ENCODE measurements around the gene TREH.

TREH gene

DNA sequence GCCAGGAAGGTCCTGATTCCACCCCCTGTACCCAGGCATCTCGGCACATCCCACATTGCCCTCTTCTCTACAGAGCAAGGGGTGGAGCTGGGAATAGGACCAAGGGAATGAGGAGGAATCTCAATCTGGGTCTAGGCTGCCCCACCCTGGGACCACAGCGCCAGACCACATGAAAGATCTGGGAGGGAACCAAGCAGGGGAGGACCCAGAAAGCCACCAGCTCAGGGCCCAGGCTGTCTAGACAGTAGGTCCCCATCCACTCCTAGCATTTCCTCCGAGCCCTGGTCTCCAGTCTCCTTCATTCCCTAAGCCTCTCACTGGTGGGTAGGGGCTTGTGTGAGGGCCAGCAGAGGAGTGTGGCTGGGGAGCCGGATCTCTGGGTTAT, 60.5 kb downstream of the TREH start:
- POLR2A ChIA-PET: interaction anchor here (1.1 to 1.3 kb wide), 2 partner anchors 12 to 16 kb away, joined by 3 to 5 read pairs; partner anchors contain the start of gene PHLDB1
- DNase-seq (ENCODE audit: extremely low spot score): no peak
- TF ChIP-seq ARNT (IDR thresholded peaks at IDR 0.05) (no peak), FOXM1 (IDR thresholded peaks at IDR 0.05; ENCODE audit: borderline replicate concordance) (no peak), HDGF (IDR thresholded peaks at IDR 0.05; ENCODE audit: borderline replicate concordance) (no peak)
- CTCF ChIA-PET: no interaction called here

DNA sequence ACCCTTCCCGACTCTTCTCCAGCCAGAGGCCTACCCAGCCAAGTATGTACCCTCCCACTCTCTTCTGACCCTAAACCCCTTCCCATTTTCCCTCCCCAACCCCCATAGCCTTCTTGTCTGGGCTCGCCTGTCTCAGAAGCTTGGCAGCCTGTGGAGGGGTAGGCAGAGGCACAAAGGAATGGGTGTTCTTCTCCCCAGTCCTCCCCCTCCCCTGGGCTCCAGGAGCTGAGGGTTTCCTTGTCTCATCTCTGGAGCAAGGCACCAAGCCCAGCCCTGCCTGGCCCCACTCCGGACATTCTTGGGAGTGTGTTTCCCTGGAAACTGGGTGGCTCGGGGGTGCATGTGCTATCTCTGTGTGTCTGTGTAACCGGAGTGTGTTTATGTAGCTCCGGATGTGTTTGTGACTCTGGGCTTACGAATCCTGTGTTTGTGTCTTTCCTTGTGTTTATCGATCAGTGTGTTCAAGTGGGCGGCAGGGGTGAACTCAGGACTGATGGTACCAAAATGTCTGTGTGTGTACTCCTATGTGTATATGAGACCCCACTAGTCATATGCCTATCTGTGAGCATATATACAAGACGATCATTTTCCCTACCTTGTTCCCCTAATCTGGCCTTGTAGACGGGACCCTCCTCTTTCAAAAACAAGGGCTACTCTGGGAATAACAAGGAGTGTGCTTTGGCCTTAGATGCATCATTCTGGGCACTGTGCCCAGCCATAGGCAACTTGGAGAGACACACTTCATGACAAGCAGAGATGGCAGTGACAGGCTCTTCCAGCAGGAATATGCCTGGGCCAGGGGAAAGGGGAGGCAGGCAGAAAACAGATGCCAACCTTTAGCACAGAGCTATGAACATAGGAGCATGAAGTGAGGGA, 61.1 kb downstream of the TREH start:
- CTCF ChIA-PET: no interaction called here
- no peak for DNase-seq (ENCODE audit: extremely low spot score)
- POLR2A ChIA-PET: interaction anchor here (1.1 to 1.3 kb wide), 2 partner anchors 11 to 17 kb away, joined by 3 to 5 read pairs; partner anchors contain the start of gene PHLDB1

DNA sequence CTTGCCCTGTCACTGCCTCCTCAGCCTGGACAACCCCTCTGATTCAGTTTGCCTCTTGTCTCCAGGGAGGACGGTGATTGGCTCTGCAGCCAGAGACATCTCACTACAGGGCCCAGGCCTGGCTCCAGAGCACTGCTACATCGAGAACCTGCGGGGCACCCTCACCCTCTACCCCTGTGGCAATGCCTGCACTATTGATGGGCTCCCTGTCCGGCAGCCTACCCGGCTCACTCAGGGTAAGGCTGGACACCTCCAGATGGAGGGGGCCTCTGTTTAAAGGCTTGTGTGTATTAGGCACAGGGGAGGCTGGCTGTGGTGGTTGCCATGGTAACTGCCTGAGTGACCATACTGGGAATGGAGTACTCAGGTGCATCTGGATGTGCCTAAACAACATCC, 63.5 kb downstream of the TREH start:
- no peak for DNase-seq (ENCODE audit: extremely low spot score)
- no peak for TF ChIP-seq TARDBP (IDR thresholded peaks at IDR 0.05)
- TF ChIP-seq ZNF384 (IDR thresholded peaks at IDR 0.05): no peak
- no peak for TF ChIP-seq ARNT (IDR thresholded peaks at IDR 0.05)
- TF ChIP-seq LEF1 (IDR thresholded peaks at IDR 0.05; ENCODE audit: borderline replicate concordance): no peak
- TF ChIP-seq HDGF (IDR thresholded peaks at IDR 0.05; ENCODE audit: borderline replicate concordance): no peak
- no peak for TF ChIP-seq BHLHE40 (IDR thresholded peaks at IDR 0.05; ENCODE audit: borderline replicate concordance)
- TF ChIP-seq ELF4 (IDR thresholded peaks at IDR 0.05): no peak
- TF ChIP-seq CTBP1 (IDR thresholded peaks at IDR 0.05; ENCODE audit: borderline replicate concordance): no peak
- no peak for TF ChIP-seq FOXM1 (IDR thresholded peaks at IDR 0.05; ENCODE audit: borderline replicate concordance)
- TF ChIP-seq FOXK2 (IDR thresholded peaks at IDR 0.05): no peak
- no peak for TF ChIP-seq SUZ12 (IDR thresholded peaks at IDR 0.05)
- no peak for TF ChIP-seq SP1 (IDR thresholded peaks at IDR 0.05)
- TF ChIP-seq FOXA1 (IDR thresholded peaks at IDR 0.05): no peak
- TF ChIP-seq L3MBTL2 (conservative IDR thresholded peaks at IDR 0.05): no peak
- TF ChIP-seq NFRKB (IDR thresholded peaks at IDR 0.05): no peak
- TF ChIP-seq, protein P1, sequence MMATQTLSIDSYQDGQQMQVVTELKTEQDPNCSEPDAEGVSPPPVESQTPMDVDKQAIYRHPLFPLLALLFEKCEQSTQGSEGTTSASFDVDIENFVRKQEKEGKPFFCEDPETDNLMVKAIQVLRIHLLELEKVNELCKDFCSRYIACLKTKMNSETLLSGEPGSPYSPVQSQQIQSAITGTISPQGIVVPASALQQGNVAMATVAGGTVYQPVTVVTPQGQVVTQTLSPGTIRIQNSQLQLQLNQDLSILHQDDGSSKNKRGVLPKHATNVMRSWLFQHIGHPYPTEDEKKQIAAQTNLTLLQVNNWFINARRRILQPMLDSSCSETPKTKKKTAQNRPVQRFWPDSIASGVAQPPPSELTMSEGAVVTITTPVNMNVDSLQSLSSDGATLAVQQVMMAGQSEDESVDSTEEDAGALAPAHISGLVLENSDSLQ (IDR thresholded peaks at IDR 0.05): no peak
- CTCF ChIA-PET: no interaction called here
- POLR2A ChIA-PET: no interaction called here

More for the DNA sequence above, 61.1 kb downstream of the TREH start:
- no peak for TF ChIP-seq SUZ12 (IDR thresholded peaks at IDR 0.05)
- no peak for TF ChIP-seq HDGF (IDR thresholded peaks at IDR 0.05; ENCODE audit: borderline replicate concordance)
- no peak for TF ChIP-seq LEF1 (IDR thresholded peaks at IDR 0.05; ENCODE audit: borderline replicate concordance)
- no peak for TF ChIP-seq ELF4 (IDR thresholded peaks at IDR 0.05)
- TF ChIP-seq ZNF384 (IDR thresholded peaks at IDR 0.05): no peak
- no peak for TF ChIP-seq FOXM1 (IDR thresholded peaks at IDR 0.05; ENCODE audit: borderline replicate concordance)
- no peak for TF ChIP-seq TARDBP (IDR thresholded peaks at IDR 0.05)
- TF ChIP-seq CTBP1 (IDR thresholded peaks at IDR 0.05; ENCODE audit: borderline replicate concordance): no peak
- TF ChIP-seq FOXK2 (IDR thresholded peaks at IDR 0.05): no peak
- no peak for TF ChIP-seq BHLHE40 (IDR thresholded peaks at IDR 0.05; ENCODE audit: borderline replicate concordance)

DNA sequence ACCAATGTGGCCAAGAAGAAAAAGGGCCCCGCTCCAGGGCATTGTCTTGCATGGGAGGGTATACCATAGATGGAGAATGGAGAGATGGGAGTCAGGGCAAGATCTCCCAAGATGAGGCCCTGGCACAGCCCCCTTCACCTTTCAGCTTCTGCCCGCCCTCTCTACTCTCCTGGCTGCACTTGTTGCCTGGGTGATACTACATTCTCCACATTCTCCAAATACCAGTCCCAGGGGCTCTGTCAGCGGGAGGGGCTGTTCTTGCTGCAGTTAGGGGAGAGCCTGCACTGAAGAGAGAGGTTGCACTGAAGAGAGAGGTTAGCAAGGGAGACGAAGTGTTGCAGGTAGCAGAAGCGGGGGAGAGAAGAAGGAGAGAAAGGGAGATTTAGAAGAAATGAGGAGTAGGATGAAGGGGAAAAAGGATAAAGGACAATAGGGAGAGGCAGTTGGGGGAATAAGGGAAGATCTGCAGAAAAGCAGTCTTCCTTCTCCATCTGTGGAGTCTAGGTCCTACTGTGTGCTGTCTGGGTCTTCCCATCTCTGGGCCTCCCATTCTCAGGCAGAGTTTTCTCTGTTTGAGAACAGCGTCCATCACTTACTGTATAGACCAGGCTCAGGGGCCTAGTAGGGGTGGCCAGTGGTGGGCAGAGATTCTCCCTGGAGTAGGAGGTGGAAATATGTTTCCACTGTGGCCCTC, 64.0 kb downstream of the TREH start:
- ChIA-PET CTCF (no interaction called here), POLR2A (no interaction called here)
- TF ChIP-seq ZNF384 (IDR thresholded peaks at IDR 0.05) (no peak), TARDBP (IDR thresholded peaks at IDR 0.05) (no peak), HDGF (IDR thresholded peaks at IDR 0.05; ENCODE audit: borderline replicate concordance) (no peak), ARNT (IDR thresholded peaks at IDR 0.05) (no peak), LEF1 (IDR thresholded peaks at IDR 0.05; ENCODE audit: borderline replicate concordance) (no peak), SUZ12 (IDR thresholded peaks at IDR 0.05) (no peak), NFRKB (IDR thresholded peaks at IDR 0.05) (no peak)
- TF ChIP-seq, protein P1 (IDR thresholded peaks at IDR 0.05): no peak
- no peak for DNase-seq (ENCODE audit: extremely low spot score)

DNA sequence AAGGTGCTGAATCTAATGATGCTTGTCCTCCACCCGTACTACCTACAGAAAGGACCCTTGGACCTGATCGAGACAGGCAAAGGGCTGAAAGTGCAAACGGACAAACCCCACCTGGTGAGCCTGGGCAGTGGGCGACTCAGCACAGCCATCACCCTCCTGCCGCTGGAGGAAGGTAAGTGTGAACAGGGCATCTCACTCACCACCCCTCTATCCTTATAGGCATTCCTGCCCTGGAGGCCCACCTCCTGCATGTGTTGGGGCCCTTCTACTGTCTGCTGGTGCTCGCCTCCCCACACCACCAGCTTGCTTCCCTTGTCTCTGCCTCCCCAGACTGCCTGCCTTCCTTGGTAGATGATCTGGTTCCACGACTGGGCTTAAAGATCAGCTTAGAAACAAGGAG, 64.9 kb downstream of the TREH start:
- ChIA-PET CTCF (no interaction called here), POLR2A (no interaction called here)
- DNase-seq (ENCODE audit: extremely low spot score): no peak
- TF ChIP-seq CTBP1 (IDR thresholded peaks at IDR 0.05; ENCODE audit: borderline replicate concordance) (no peak), FOXK2 (IDR thresholded peaks at IDR 0.05) (no peak), NFRKB (IDR thresholded peaks at IDR 0.05) (no peak), FOXA1 (IDR thresholded peaks at IDR 0.05) (no peak), ELF4 (IDR thresholded peaks at IDR 0.05) (no peak), LEF1 (IDR thresholded peaks at IDR 0.05; ENCODE audit: borderline replicate concordance) (no peak), SUZ12 (IDR thresholded peaks at IDR 0.05) (no peak), HDGF (IDR thresholded peaks at IDR 0.05; ENCODE audit: borderline replicate concordance) (no peak), ARNT (IDR thresholded peaks at IDR 0.05) (no peak), SP1 (IDR thresholded peaks at IDR 0.05) (no peak), BHLHE40 (IDR thresholded peaks at IDR 0.05; ENCODE audit: borderline replicate concordance) (no peak), FOXM1 (IDR thresholded peaks at IDR 0.05; ENCODE audit: borderline replicate concordance) (no peak), L3MBTL2 (conservative IDR thresholded peaks at IDR 0.05) (no peak), TARDBP (IDR thresholded peaks at IDR 0.05) (no peak)
- TF ChIP-seq, protein P1 (IDR thresholded peaks at IDR 0.05): no peak

Measured in HEK293T (cell line).